HG03571 (cell line): ENCODE results near the gene MT1A.

ENCODE experiments used
- ATAC-seq: cut with Tn5 transposase; IDR thresholded peaks from one replicate; pipeline ENCODE4 v1.9.1; 2021; ENCODE audit not compliant: unreplicated experiment

The MT1A gene

DNA sequence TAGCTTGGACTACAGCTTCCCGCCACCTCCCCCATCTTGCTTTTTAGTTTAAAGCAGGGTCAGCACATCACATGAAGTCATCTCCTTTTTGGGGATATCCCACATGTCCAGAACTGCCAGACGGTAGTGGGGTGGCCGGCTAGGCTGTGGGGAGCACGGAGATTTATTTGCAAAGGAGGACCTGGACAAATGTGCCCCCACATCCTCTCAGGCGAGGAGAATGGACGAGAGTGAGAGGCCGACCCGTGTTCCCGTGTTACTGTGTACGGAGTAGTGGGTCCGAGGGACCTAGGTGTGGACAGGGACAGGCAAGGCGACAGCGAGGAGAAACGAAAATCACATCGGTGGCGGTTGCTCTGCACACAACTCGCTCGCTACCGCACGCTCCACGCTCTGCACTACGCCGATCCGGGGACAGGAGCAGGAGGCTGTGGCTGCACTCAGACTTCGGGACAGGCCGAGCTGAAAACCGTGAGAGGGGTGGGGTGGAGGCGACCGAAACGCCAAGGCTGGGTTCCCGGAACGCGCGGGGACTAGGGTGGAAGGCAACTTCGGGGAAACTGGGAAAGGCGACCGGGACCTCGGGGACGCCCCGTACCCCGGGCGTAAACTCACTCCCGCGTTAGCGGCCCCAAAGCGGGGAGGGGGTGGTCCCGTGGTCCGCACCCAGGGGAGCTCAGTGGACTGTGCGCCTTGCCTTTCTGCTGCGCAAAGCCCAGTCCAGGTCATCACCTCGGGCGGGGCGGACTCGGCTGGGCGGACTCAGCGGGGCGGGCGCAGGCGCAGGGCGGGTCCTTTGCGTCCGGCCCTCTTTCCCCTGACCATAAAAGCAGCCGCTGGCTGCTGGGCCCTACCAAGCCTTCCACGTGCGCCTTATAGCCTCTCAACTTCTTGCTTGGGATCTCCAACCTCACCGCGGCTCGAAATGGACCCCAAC is at the start of gene MT1A:
TSS of gene MT1A (plus strand) at position 853 of the 937 bp plus-strand sequence. CDS start at position 926, 73 bp downstream.
- ATAC-seq = no peak

DNA sequence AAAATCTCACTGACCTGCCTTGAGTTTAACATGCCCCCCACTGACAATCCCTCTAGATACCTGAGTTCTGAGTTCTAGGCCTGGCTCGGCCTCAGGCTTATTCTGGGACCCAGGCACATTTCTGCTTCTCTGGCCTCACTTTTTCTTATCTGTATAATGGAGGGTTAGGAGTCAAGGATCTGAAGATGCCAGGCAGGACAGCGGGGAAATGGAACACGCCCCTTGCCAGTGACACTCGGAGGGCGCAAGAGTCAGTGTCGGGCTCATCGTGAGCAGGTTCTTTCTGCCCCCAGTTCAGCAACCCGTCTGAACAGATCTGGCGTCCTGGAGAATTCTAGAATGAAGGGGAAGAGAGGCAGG is 49.7 kb upstream of the MT1A start:
- ATAC-seq = no peak

- ATAC-seq = no peak
Measured at GRCh38 chr16:56589141-56590039, 49.1 kb upstream of the MT1A start, which contains the start of gene MT3. Gene MT3 (plus strand): TSS chr16:56589528. CDS start chr16:56589591, 63 bp downstream.

DNA sequence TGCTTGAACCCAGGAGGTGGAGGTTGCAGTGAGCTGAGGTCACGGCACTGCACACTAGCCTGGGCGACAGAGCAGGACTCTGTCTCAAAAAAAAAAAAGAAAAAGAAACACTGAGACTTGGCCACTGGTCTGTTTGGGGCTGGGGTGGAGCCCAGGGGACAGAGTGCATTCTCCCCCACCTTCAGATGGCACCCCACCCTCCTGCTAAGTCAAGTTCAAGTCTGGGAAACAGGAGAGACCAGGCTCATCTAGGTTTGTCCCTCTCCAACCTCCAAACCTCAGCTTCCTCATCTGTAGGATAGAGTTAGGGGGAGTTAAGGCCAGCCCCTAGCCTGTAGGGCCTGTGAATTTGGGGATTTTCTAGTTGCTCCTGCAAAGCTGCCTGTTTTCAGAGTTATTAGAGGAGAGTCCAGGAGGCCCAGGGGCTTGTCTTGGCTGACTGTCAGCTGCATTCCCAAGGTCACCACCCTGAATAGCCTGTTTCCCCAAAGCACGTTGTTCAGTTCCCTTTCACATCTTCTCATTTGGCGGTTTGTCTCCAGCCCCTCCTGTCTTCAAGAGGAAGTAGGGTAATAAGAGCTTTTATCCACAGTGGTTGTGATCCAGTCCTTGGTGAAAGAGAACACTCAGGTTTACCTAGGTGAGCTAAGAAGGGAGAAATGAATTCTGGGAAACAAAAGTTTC is 46.9 kb upstream of the MT1A start:
- ATAC-seq = no peak

DNA sequence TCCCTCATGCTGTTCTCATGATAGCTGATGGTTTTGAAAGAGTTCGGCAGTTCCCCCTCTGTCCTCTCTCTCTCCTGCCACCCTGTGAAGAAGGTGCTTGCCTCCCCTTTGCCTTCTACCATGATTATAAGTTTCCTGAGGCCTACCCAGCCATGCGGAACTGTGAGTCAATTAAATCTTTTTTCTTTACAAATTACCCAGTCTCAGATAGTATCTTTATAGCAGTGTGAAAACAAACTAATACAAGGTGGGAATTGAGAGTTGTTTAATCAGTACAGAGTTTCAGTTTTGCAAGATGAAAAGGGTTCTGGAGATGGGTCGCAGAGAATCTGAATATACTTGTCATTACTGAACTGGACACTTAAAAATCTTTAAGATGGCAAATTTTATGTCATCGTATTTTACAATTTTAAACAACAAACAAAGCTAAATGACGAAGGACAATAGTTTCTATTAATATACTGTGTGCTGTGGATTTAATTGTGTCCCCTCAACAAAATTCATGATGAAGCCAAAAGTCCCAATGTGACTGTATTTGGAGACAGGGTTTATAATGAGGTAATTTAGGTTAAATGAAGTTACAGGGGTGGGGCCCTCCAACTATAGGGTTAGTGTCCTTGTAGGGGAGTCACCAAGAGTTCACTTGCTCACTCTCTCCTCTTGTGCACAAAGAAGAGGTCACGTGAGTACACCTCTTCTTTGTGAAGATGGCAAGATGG is 44.7 kb upstream of the MT1A start:
- ATAC-seq = no peak

DNA sequence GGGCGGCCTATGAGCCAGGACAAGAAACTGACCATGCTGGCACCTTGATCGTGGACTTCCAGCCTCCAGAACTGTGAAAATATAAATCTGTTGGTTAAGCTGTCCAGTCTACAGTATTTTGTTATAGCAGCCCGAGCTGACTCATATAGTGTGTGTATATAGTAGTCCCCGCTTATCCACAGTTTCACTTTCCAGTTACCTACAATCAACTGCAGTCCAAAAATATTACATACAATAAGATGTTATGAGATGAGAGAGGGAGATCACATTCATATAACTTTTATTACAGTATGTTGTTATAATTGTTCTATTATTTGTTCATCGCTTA is 44.2 kb upstream of the MT1A start:
- ATAC-seq = no peak

DNA sequence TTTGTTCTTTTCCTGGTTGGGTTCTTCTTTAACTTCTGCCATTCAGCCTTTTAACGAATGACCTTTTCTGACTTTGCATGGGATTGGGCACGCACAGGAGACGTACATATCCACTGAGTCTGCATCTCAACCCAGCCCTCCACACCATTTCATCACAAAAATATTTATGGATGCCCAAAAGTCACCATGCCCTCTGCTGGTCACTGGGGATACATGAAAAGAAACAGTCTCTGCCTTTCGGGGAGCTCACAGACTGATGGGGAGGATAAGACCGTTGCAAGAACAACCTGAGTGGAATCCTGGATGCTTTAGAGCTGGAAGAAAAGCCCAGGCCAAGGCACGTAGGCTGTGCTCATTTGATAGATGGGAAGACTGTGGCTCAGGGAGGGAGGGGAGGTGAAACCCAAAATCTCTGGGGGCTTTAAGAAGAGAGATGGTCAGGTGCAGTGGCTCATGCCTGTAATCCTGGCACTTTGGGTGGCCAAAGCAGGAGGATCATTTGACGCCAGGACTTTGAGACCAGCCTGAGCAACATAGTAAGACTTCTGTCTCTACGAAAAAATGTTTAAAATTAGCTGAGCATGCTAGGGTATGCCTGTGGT is 38.0 kb upstream of the MT1A start:
- no peak for ATAC-seq

DNA sequence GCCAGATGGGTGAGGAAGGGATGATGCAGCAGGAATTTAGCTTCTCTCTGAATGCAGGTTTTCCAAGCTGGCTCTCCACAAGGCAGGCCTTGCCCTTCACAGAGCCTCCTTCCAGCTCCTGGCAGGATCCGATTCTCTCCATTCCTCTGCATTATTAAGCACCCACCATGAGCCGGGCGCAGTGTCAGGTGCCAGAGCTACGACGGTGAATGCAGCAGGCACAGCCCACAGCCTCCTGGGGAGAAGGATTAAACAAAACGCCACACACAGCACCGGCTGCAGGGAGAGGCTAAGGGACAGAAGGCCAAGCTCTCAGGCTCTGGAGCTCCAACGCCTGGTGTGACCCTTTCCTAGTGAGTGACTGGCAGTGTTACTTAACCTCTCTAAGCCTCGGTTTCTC is 37.1 kb upstream of the MT1A start:
- no peak for ATAC-seq

GRCh38 chr16:56603589-56603988 is 34.9 kb upstream of the MT1A start:
- ATAC-seq = no peak

- no peak for ATAC-seq
Measured at GRCh38 chr16:56604966-56605365, 33.5 kb upstream of the MT1A start.

GRCh38 chr16:56605475-56605874 is 33.0 kb upstream of the MT1A start:
- ATAC-seq = no peak

DNA sequence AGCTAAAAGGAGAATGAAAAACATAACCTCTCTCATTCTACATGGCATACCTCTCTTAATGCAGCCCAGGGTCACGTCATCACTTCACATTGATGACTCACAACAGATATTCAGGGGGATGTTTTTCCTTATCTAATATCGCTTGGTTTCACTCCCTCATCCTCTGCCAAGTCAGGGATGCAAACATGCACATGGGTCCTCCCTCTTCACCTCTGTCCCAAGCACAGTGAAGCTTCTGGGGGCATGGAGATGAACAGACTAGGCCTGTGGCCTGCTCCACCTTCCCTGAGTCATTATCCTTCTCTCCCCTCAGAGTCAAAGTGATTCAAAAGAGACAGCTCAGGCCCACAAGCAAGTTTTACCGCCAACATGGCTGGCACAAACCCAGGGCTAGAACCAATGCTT is 32.4 kb upstream of the MT1A start:
- ATAC-seq = no peak

DNA sequence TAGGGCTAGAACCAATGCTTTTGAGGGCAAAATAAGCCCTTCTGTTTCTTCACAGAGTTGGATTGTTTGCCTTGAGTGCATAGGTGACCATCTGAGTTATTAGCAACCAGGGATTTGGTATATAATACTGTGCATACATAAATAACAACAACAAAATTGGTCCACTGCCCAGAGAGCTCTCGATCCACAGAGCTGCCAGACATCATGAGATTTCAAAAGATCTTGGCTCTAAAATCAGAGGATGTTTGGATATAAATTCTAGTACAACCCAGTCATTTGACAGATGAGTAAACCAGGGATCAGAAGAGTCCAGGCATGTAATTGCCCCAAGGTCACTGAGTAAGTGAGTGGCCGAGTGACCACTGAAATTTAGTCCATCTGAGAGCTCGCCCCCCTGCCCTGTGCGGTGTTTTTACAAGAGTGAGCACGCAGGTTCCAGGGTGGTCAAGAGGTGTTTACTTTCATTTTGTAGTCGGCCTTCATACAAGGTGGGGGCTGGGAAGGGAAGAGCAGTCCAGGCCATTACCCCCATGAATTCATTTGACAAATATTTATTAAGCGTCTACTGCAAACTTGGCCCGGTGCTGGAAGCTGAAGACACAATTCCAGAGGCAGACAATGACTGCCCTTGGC is 31.9 kb upstream of the MT1A start:
- ATAC-seq = no peak

DNA sequence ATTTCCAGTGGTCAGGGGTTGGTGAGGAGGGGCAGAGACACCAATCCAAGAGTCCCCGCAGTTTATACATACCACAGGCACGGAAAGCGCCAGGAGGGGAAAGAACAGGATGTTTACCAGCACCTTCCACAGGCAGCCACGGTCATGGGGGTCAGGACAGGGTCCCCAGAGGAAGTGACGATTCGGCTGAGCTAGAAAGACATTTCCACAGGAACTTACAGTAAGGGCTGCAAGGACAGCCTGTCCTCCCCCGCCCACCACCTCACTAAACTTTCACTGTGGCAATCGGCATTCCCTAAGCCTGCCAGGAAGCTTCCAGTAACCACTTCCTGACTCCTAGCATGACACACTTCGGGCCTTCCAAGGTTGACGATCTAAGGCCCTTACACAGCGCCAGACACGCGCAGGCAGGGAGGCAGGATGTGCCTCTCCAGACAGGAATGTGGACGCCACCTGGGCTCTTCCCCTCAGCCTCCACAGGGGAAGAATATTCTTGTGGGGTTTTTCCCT is 31.3 kb upstream of the MT1A start:
- ATAC-seq = no peak

DNA sequence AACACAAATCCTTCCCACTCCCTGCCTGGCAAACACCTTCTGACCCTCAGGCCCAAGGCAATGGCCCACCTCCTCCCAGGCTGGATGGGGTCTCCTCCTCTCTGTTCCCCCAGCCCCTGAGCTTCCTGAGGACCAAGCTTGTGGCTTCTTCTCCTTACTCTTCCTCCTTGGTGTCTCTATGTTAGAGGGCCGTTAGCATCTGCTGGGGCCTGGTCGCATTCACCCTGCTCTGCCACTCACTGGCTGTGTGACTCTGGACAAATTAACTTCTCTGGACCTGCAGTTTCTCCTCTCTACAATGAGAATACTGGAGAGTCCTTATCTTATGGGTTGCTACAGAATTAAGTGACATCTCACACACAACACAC is 30.8 kb upstream of the MT1A start:
- no peak for ATAC-seq

DNA sequence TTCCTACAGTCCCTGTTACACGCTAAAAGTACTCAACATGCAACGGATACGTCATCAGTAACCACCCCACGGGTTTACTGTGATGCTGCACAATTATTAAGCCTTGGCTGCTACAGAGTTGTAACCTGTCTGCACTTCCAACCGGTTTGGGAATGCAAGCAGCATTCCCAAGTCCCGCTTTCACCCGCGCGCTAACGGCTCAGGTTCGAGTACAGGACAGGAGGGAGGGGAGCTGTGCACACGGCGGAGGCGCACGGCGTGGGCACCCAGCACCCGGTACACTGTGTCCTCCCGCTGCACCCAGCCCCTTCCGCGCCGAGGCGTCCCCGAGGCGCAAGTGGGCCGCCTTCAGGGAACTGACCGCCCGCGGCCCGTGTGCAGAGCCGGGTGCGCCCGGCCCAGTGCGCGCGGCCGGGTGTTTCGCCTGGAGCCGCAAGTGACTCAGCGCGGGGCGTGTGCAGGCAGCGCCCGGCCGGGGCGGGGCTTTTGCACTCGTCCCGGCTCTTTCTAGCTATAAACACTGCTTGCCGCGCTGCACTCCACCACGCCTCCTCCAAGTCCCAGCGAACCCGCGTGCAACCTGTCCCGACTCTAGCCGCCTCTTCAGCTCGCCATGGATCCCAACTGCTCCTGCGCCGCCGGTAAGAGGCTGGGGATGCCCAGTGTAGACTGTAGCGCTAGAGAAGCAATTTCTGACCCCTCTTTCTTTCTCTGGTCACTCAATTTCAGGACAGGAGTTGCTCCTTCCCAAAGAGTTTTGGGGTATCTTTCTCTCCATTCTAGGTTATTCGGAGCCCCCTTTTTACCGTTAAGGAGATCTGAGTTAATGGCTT is 30.2 kb upstream of the MT1A start, which contains the start of gene MT2A:
TSS of gene MT2A (plus strand) at position 542 of the 833 bp plus-strand sequence. CDS start at position 614, 72 bp downstream.
- ATAC-seq = peak; percentile 88

DNA sequence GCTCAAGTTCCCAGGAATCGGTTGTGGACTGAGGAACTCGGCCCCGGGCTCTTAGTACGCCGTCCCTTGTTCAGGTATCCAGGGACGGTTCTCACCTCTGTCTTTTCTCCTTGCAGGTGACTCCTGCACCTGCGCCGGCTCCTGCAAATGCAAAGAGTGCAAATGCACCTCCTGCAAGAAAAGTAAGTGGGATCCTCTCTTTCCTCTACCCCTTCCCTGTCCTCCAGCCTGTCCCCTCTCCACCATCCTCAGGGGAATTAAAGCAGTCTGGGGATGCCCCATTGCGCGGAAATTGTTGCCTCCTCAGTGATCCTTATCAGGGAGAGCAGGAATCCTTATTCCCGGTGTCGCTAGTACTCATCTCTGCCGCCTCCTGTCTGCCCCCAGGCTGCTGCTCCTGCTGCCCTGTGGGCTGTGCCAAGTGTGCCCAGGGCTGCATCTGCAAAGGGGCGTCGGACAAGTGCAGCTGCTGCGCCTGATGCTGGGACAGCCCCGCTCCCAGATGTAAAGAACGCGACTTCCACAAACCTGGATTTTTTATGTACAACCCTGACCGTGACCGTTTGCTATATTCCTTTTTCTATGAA is 29.5 kb upstream of the MT1A start:
- ATAC-seq = no peak

GRCh38 chr16:56609463-56609921 is 29.0 kb upstream of the MT1A start:
- peak; percentile 34 for ATAC-seq
